ENCODE data around the gene ARMC7.
"Not testable (repeated sequence)": the region's sequence is repeated elsewhere in the genome, so short reads cannot be mapped to it uniquely, and the experiment has no call there.

The ARMC7 gene

GRCh38 chr17:75103601-75104554 lies 5.9 kb upstream of the ARMC7 start:
- no peak for DNase-seq

- peak; percentile 83 for DNase-seq
These were observed 4.4 kb upstream of the ARMC7 start for GRCh38 chr17:75105126-75106080.

- no peak for DNase-seq
These were observed 1.6 kb upstream of the ARMC7 start for GRCh38 chr17:75108193-75108592.

- DNase-seq: no peak
These were observed 743 bp upstream of the ARMC7 start for GRCh38 chr17:75109046-75109406.

DNA sequence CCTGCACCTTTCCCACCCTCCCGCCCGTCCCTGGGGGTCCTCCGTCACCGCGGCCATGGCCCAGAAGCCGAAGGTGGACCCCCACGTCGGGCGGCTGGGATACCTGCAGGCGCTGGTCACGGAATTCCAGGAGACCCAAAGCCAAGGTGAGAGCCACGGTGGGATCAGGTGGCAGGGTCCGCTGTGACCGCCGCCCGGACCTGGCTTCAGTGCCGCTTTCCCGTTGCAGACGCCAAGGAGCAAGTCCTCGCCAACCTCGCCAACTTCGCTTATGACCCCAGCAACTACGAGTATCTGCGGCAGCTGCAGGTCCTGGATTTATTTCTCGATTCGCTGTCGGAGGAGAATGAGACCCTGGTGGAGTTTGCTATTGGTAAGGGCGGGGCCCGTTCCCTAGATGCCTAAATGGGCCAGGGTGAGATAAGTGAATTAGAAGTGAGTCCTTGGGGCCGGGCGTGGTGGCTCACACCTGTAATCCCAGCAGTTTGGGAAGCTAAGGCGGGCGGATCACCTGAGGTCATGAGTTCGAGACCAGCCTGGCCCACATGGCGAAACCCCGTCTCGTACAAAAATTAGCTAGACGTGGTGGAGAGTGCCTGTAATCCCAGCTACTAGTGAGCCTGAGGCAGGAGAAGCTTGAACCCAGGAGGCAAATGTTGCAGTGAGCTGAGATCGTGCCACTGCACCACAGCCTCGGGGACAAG lies 617 bp downstream of the ARMC7 start:
- no peak for DNase-seq

- no peak for DNase-seq
These were observed 2.1 kb downstream of the ARMC7 start for GRCh38 chr17:75111777-75112335.

GRCh38 chr17:75113798-75114551 lies 4.2 kb downstream of the ARMC7 start:
- peak; percentile 73 for DNase-seq

GRCh38 chr17:75114552-75115314 lies 5.0 kb downstream of the ARMC7 start:
- no peak for DNase-seq

DNA sequence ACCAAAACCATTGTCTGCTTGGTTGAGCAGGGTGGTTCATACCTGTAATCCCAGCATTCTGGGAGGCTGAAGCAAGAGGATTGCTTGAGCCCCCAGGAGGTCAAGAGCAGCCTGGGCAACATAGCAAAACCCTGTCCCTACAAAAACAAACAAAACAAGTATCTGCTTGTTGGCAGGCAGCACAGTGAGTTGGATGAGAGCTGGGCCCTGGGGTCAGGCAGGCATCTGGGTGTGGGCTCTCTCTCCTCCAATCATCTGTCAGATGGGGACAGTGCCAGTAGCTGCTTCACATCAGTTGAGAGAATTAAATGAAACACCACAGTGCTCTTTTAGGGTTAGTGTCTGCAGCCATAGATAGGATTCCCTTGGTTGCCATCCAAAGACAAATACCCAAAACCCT lies 5.8 kb downstream of the ARMC7 start:
- DNase-seq: no peak

- DNase-seq: no peak
These were observed 7.0 kb downstream of the ARMC7 start for GRCh38 chr17:75116737-75117136.

DNA sequence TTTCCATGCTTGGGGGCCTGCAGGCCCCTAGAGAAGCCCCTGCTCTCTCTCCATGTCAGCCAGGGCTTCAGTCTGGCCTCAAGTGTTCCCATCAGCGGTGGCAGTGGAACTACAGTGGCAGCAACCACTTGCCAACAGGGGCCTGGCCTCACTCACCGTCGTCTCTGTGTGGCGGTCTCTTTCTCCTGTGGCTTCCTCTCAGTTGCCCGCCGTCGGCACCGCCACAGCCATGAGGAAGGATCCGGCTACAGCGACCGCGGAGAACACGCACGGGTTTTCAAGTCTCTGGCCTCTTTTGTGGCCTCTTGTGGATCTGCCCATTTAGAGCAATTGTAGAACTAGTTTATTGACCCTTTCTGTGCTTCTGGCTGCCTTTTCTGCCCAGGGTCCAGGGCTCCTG lies 8.5 kb downstream of the ARMC7 start:
- no peak for DNase-seq

GRCh38 chr17:75124041-75124818 lies 14.5 kb downstream of the ARMC7 start:
- DNase-seq: peak; percentile 60

- DNase-seq: no peak
These were observed 15.0 kb downstream of the ARMC7 start for GRCh38 chr17:75124819-75125162.

DNA sequence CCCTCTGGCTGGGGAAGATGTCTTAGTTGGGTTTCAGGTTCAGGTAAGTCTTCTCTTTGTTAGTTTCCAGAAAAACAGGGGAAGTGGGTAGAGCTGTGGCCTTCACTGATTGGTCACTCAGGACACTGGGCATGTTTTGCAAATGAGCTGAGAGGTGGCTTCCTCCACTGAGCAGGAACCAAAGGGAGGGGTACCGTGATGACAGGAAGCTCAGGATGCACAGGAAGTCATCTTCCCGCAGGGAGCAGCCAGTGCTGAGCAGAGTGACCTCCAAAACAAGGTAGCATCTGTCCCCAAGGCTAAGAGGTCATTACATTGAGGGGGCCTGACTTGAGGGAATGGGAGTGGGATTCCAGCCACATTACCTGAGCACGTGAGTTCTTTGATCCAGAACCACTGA lies 16.2 kb downstream of the ARMC7 start:
- DNase-seq: no peak

- no peak for DNase-seq
These were observed 17.2 kb downstream of the ARMC7 start for GRCh38 chr17:75126954-75127353.

DNA sequence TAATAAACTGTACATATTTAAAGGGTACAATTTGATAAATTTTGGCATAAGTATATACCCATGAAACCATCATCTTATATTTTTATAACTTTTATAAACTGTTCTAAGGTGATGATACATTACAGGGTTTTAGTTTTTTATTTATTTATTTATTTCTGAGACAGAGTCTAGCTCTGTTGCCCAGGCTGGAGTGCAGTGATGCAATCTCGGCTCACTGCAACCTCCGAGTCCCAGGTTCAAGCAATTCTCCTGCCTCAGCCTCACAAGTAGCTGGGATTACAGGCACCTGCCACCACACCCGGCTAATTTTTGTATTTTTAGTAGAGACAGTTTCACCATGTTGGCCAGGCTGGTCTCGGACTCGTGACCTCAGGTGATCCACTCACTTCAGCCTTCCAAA lies 18.2 kb downstream of the ARMC7 start:
- not testable (repeated sequence) for DNase-seq

GRCh38 chr17:75128694-75129505 lies 19.1 kb downstream of the ARMC7 start:
- DNase-seq: no peak

GRCh38 chr17:75129576-75129975 lies 19.8 kb downstream of the ARMC7 start:
- DNase-seq: no peak

DNA sequence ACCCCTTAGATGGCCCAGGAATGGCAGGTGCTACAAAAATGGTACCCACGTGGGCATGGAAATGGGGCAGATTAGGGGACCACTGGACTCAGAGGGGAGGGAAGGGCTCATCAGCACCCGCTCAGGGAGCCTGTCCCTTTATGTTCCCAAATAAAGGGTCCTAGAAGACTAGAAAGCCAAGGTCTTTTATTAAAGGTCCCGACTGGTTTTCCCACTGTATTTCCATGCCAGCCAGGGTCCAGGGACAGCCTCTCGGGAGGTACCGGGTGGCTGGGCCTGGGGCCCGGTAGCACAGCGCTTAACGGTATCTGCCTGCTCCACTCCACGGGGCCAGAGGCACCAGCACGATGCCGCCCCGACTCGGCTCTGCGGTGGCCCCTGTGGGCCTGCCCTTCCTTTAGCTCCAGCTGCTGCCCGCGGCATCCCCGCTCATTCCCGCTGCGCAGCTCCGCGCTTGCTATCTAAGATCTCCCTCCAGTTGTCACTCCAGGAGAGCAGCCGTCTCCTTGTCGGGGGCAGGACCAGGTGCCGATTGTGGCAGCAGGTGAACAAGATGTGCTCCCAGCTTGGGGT lies 20.4 kb downstream of the ARMC7 start:
- DNase-seq: no peak

Measured in COR-L47 (cell line).